Osteocyte (in vitro differentiated cells): ENCODE results near the gene UBA1. TPM values are rescaled to one million over a fixed set of nuclear protein-coding genes. Genes with fewer than 3 reads are reported as not detected.

Experiments used
- DNase-seq: peaks from one replicate; pipeline ENCODE4 v3.0.0; 2021; ENCODE audit warnings: mixed read lengths; ENCODE audit not compliant: unreplicated experiment; ENCODE audit errors: extremely low spot score
- H3K27ac Mint-ChIP-seq: one replicate; pipeline ENCODE4 v1.8.0; 2021; ENCODE audit warnings: mild to moderate bottlenecking, mixed read lengths; ENCODE audit not compliant: unreplicated experiment
- H3K27me3 Mint-ChIP-seq: one replicate; pipeline ENCODE4 v1.8.0; 2021; ENCODE audit warnings: mixed read lengths; ENCODE audit not compliant: unreplicated experiment
- H3K36me3 Mint-ChIP-seq: one replicate; pipeline ENCODE4 v1.8.0; 2021; ENCODE audit warnings: mixed read lengths; ENCODE audit not compliant: unreplicated experiment
- H3K4me1 Mint-ChIP-seq: one replicate; pipeline ENCODE4 v1.8.0; 2021; ENCODE audit warnings: mixed read lengths; ENCODE audit not compliant: unreplicated experiment
- H3K4me3 Mint-ChIP-seq: one replicate; pipeline ENCODE4 v1.8.0; 2021; ENCODE audit warnings: mild to moderate bottlenecking, moderate library complexity, mixed read lengths; ENCODE audit not compliant: unreplicated experiment
- H3K9me3 Mint-ChIP-seq: one replicate; pipeline ENCODE4 v1.8.0; 2021; ENCODE audit warnings: mixed read lengths; ENCODE audit not compliant: unreplicated experiment
- CTCF ChIP-seq: fragments of 200-600 bp; sonication (generic); IDR thresholded peaks from 2 replicates; pipeline ENCODE4 v1.5.0; 2021; ENCODE audit warnings: antibody characterized with exemption, mild to moderate bottlenecking, moderate library complexity
- total RNA-seq: library from RNA; stranded (reverse); gene quantifications from 2 replicates; pipeline ENCODE4 v1.2.1, GENCODE V29; 2021

The UBA1 gene
- total RNA-seq, 1 donor from 2014 or later, result 350 TPM

GRCh38 chrX:47146121-47146935 is 47.3 kb upstream of the UBA1 start:
- DNase-seq, result no peak
- Mint-ChIP-seq H3K27me3 (no peaks in the 10 kb centered on the region), H3K4me3 (peak overlapping the region; percentile 96), H3K36me3 (peaks cover 5% of the 10 kb centered on the region), H3K27ac (peak overlapping the region; percentile 98), H3K9me3 (peaks cover 4% of the 10 kb centered on the region), H3K4me1 (peaks cover 17% of the 10 kb centered on the region)
- TF ChIP-seq CTCF, result no peak

GRCh38 chrX:47146936-47147859 is 46.4 kb upstream of the UBA1 start:
- Mint-ChIP-seq H3K4me1 (peaks cover 17% of the 10 kb centered on the region), H3K4me3 (peak overlapping the region; percentile 4), H3K36me3 (peaks cover 5% of the 10 kb centered on the region), H3K9me3 (no peaks in the 10 kb centered on the region), H3K27ac (peak overlapping the region; percentile 31), H3K27me3 (no peaks in the 10 kb centered on the region)
- no peak for DNase-seq
- TF ChIP-seq CTCF, result no peak

GRCh38 chrX:47148946-47149345 is 44.7 kb upstream of the UBA1 start:
- no peak overlapping the region for H3K27ac Mint-ChIP-seq
- H3K9me3 Mint-ChIP-seq, result no peaks in the 10 kb centered on the region
- H3K4me3 Mint-ChIP-seq, result no peak overlapping the region

GRCh38 chrX:47151435-47151834 is 42.2 kb upstream of the UBA1 start:
- no peak overlapping the region for H3K27ac Mint-ChIP-seq

More at GRCh38 chrX:47148946-47149345, 44.7 kb upstream of the UBA1 start:
- DNase-seq, result no peak
- Mint-ChIP-seq H3K36me3 (peaks cover 5% of the 10 kb centered on the region), H3K27me3 (no peaks in the 10 kb centered on the region), H3K4me1 (peaks cover 12% of the 10 kb centered on the region)
- no peak for TF ChIP-seq CTCF

More at GRCh38 chrX:47151435-47151834, 42.2 kb upstream of the UBA1 start:
- H3K4me3 Mint-ChIP-seq, result no peak overlapping the region
- TF ChIP-seq CTCF, result no peak
- peaks cover 7% of the 10 kb centered on the region for H3K4me1 Mint-ChIP-seq
- no peaks in the 10 kb centered on the region for H3K9me3 Mint-ChIP-seq
- DNase-seq, result no peak
- H3K36me3 Mint-ChIP-seq, result peaks cover 5% of the 10 kb centered on the region
- no peaks in the 10 kb centered on the region for H3K27me3 Mint-ChIP-seq
